ENCODE results near the gene AREL1. TPM values are rescaled to one million over a fixed set of nuclear protein-coding genes. Genes with fewer than 3 reads are reported as not detected.

Gene AREL1
- total and polyA plus RNA-seq, 7 donors: 4.8 to 20.2 (median 12.5) TPM

DNA sequence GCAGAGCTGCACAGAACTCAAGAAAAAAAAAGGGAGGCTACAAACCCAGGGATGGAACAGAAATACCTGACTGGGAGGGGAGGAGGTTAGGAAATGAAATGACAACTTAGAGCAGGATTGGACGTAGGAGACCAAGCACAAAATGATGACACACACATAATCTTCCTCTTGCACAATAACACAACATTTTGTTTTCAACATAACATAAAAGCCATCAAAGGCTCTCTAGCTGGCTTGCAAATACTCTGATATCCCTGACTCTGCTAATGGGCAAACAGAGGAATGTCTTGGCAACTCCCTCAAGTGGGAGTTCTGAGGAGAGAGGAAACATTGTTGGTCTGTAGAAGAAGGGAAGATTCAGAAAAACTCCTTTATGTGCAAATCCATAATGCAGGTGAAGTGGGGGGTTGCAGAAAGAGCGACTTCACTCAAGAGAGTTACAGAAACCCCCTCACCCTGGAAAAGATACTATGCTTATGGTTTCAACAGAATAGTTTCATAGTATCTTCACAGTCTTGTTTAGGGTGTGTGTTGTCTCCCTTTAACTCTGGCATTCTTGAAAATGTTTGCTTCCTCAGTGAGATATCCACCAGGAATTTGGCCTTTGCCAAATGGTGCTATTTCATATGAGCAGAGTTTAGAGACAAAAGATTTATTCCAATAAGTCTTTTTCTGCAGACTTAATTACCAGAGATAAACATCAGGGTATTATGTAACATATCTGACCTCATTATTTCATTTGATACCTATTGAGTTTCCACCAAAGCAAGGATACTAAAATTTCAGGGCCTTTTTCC is 57.1 kb downstream of the AREL1 start:
- Histone ChIP-seq H3K27me3 (no peaks in the 10 kb centered on the region), H3K4me1 (peaks cover 0 to 11% (median 0%) of the 10 kb centered on the region in 4 donors), H3K27ac (peak overlapping the region in 2 of 4 donors; percentile 30 to 50), H3K4me3 (no peak overlapping the region), H3K9me3 (no peaks in the 10 kb centered on the region), H3K36me3 (peaks cover 0 to 28% (median 0%) of the 10 kb centered on the region in 4 donors)
- TF ChIP-seq POLR2AphosphoS5 (IDR thresholded peaks at IDR 0.05) (no peak), CTCF (IDR thresholded peaks at IDR 0.05) (no peak), EP300 (IDR thresholded peaks at IDR 0.05) (no peak), POLR2A (IDR thresholded peaks at IDR 0.05) (no peak)
- intact Hi-C loops (cut with DNase I): no loop called here
- no peak for DNase-seq
- WGBS, 2 donors: 90 to 96% methylated on average over 2 of the region's 2 CpGs

DNA sequence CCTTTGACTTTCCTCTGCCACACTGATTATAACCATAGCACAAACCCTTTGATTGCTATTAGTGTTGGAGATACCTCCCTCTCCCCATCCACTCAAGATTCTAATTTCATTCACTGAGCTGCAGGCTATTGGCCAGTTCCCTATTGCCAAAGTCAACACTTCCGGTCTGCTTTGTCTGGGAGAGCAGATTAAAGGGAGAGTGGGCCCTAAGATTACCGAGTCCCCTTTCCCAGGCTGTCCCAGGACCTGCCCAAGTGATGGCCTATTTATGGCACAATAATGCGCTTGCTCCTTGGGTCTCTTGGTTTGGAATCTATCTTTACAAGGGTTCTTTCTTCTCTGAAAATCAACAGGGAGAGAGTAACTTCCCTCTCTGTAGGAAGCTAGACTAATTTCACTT is 57.9 kb downstream of the AREL1 start:
- TF ChIP-seq CTCF (IDR thresholded peaks at IDR 0.05) (no peak), EP300 (IDR thresholded peaks at IDR 0.05) (no peak), POLR2A (IDR thresholded peaks at IDR 0.05) (no peak), POLR2AphosphoS5 (IDR thresholded peaks at IDR 0.05) (no peak)
- Histone ChIP-seq H3K27ac (peak overlapping the region in 2 of 4 donors; percentile 30 to 50), H3K36me3 (peaks cover 0 to 19% (median 0%) of the 10 kb centered on the region in 4 donors), H3K4me1 (peaks cover 0 to 11% (median 0%) of the 10 kb centered on the region in 4 donors), H3K27me3 (no peaks in the 10 kb centered on the region), H3K9me3 (no peaks in the 10 kb centered on the region), H3K4me3 (no peak overlapping the region)
- 92 to 95% methylated on average over 3 of the region's 3 CpGs for WGBS, 2 donors
- DNase-seq: no peak
- intact Hi-C loops (cut with DNase I): no loop called here

- TF ChIP-seq POLR2AphosphoS5 (IDR thresholded peaks at IDR 0.05) (no peak), POLR2A (IDR thresholded peaks at IDR 0.05) (no peak), EP300 (IDR thresholded peaks at IDR 0.05) (no peak), CTCF (IDR thresholded peaks at IDR 0.05) (no peak)
- H3K36me3 ChIP-seq: peaks cover 0 to 12% (median 0%) of the 10 kb centered on the region in 4 donors
- no peak for DNase-seq
- H3K27ac ChIP-seq: no peak overlapping the region
- H3K9me3 ChIP-seq: no peaks in the 10 kb centered on the region
- H3K4me1 ChIP-seq: peaks cover 0 to 11% (median 0%) of the 10 kb centered on the region in 4 donors
- no peak overlapping the region for H3K4me3 ChIP-seq
- no peaks in the 10 kb centered on the region for H3K27me3 ChIP-seq
- intact Hi-C loops (cut with DNase I): no loop called here
- WGBS, 2 donors: 85 to 86% methylated on average over 15 of the region's 15 CpGs
Measured at GRCh38 chr14:74653386-74654138, 59.3 kb downstream of the AREL1 start.

DNA sequence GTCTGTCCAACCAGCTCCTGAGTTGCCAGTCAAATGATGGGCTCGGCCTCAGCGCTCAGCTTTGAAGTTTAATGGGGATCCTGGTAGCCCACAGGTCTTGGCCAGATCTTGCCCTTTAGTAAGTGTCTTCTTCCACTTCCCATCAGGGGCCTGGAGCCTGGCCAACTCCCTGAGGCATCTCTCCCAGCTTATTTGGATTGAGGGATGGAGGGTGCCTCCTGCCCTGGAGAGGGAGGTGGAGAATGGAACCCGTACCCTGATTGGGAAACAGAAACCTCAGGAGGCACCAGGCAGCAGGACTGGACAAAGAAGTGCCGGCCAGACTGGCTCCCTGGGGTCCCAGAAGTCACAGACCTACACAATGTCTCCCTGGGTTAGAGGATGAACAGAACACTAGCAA is 60.3 kb downstream of the AREL1 start:
- no peaks in the 10 kb centered on the region for H3K9me3 ChIP-seq
- H3K4me3 ChIP-seq: no peak overlapping the region
- TF ChIP-seq POLR2AphosphoS5 (IDR thresholded peaks at IDR 0.05) (no peak), EP300 (IDR thresholded peaks at IDR 0.05) (no peak), POLR2A (IDR thresholded peaks at IDR 0.05) (no peak), CTCF (IDR thresholded peaks at IDR 0.05) (no peak)
- H3K36me3 ChIP-seq: peaks cover 0 to 12% (median 0%) of the 10 kb centered on the region in 4 donors
- peaks cover 0 to 9% (median 0%) of the 10 kb centered on the region in 3 donors for H3K27me3 ChIP-seq
- no peak overlapping the region for H3K27ac ChIP-seq
- no peak for DNase-seq
- intact Hi-C loops (cut with DNase I): no loop called here
- H3K4me1 ChIP-seq: peaks cover 0 to 11% (median 0%) of the 10 kb centered on the region in 4 donors
- WGBS, 2 donors: 68 to 88% methylated on average over 4 of the region's 4 CpGs

All from sigmoid colon (tissue), 7 donors.